ENCODE data around the gene SMIM36. TPM values are rescaled to one million over a fixed set of nuclear protein-coding genes. Genes with fewer than 3 reads are reported as not detected.
A peak's percentile ranks its signal among the peaks of the same experiment; 100 is the strongest.
"Not testable (repeated sequence)": the region's sequence is repeated elsewhere in the genome, so short reads cannot be mapped to it uniquely, and the experiment has no call there.

SMIM36 gene
- total RNA-seq, 3 donors from 2014 or later = not detected

- intact Hi-C loops (cut with DNase I; ENCODE audit: low total_unique reads) = no loop called here
- no peak for TF ChIP-seq POLR2A (IDR thresholded peaks at IDR 0.05)
- TF ChIP-seq POLR2AphosphoS5 (IDR thresholded peaks at IDR 0.05) = no peak
- TF ChIP-seq CTCF (IDR thresholded peaks at IDR 0.05) = no peak
- Histone ChIP-seq H3K27me3 (peaks cover 0 to 4% of the 10 kb centered on the region in 2 donors), H3K27ac (peak overlapping the region in 1 of 2 donors; percentile 55), H3K9me3 (no peaks in the 10 kb centered on the region), H3K4me3 (no peak overlapping the region), H3K4me1 (no peaks in the 10 kb centered on the region), H3K36me3 (no peaks in the 10 kb centered on the region)
- DNase-seq (ENCODE audit: low spot score in 2 of 2) = no peak
Observed at GRCh38 chr17:55426851-55427586, 84.2 kb downstream of the SMIM36 start.

GRCh38 chr17:55424893-55425540 lies 86.2 kb downstream of the SMIM36 start:
- H3K4me1 ChIP-seq = no peaks in the 10 kb centered on the region
- H3K36me3 ChIP-seq = no peaks in the 10 kb centered on the region
- no peaks in the 10 kb centered on the region for H3K9me3 ChIP-seq
- peaks cover 0 to 4% of the 10 kb centered on the region in 2 donors for H3K27me3 ChIP-seq
- intact Hi-C loops (cut with DNase I; ENCODE audit: low total_unique reads) = no loop called here
- no peak for DNase-seq (ENCODE audit: low spot score in 2 of 2)
- H3K4me3 ChIP-seq = no peak overlapping the region
- TF ChIP-seq CTCF (IDR thresholded peaks at IDR 0.05) = no peak
- no peak for TF ChIP-seq POLR2AphosphoS5 (IDR thresholded peaks at IDR 0.05)
- TF ChIP-seq POLR2A (IDR thresholded peaks at IDR 0.05) = no peak
- no peak overlapping the region for H3K27ac ChIP-seq

GRCh38 chr17:55423535-55423934 lies 87.7 kb downstream of the SMIM36 start:
- H3K36me3 ChIP-seq = no peaks in the 10 kb centered on the region
- H3K27me3 ChIP-seq = peaks cover 0 to 4% of the 10 kb centered on the region in 2 donors
- H3K4me3 ChIP-seq = no peak overlapping the region
- no peaks in the 10 kb centered on the region for H3K4me1 ChIP-seq
- intact Hi-C loops (cut with DNase I; ENCODE audit: low total_unique reads) = no loop called here
- no peaks in the 10 kb centered on the region for H3K9me3 ChIP-seq
- no peak for DNase-seq (ENCODE audit: low spot score in 2 of 2)
- no peak for TF ChIP-seq POLR2A (IDR thresholded peaks at IDR 0.05)
- TF ChIP-seq POLR2AphosphoS5 (IDR thresholded peaks at IDR 0.05) = no peak
- H3K27ac ChIP-seq = no peak overlapping the region

DNA sequence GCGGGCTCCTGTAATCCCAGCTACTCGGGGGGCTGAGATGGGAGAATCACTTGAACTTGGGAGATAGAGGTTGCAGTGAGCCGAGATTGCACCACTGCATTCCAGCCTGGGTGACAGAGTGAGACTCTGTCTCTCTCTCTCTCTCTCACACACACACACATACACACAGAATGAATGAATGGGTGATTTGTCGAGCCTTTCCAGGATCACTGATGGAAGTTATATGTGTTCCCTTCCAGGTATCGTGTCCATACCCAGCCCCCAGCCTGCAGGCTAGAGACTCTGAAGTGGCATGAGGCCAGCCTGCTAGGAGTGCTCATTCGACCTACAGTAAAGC lies 88.5 kb downstream of the SMIM36 start:
- H3K9me3 ChIP-seq; H3K27ac ChIP-seq; H3K36me3 ChIP-seq; DNase-seq (ENCODE audit: low spot score in 2 of 2); H3K27me3 ChIP-seq; H3K4me3 ChIP-seq; H3K4me1 ChIP-seq; intact Hi-C loops (cut with DNase I; ENCODE audit: low total_unique reads): not testable (repeated sequence)

- peak in 1 of 2 donors; percentile 32 for DNase-seq (ENCODE audit: low spot score in 2 of 2)
- peak within 1 kb of the TSS; percentile 76 to 97 (median 87) for H3K4me3 ChIP-seq
- intact Hi-C loops (cut with DNase I; ENCODE audit: low total_unique reads) = no loop called here
- no peaks in the 10 kb centered on the region for H3K4me1 ChIP-seq
- peak within 1 kb of the TSS; percentile 87 to 91 for H3K27ac ChIP-seq
- TF ChIP-seq CTCF (IDR thresholded peaks at IDR 0.05) = no peak
- TF ChIP-seq POLR2AphosphoS5 (IDR thresholded peaks at IDR 0.05) = no peak
- no peak for TF ChIP-seq POLR2A (IDR thresholded peaks at IDR 0.05)
- peaks cover 0 to 4% of the 10 kb centered on the region in 2 donors for H3K27me3 ChIP-seq
- no peaks in the 10 kb centered on the region for H3K9me3 ChIP-seq
- H3K36me3 ChIP-seq = no peaks in the 10 kb centered on the region
Observed at GRCh38 chr17:55421179-55421934, 89.9 kb downstream of the SMIM36 start, which contains the start of gene MMD. TSS of gene MMD (minus strand) at chr17:55421835. CDS start at chr17:55421695, 140 bp downstream.
